GM19395 (cell line): ENCODE measurements around the gene SPOCK2.

Experiments used
- ATAC-seq: cut with Tn5 transposase; IDR thresholded peaks from one replicate; pipeline ENCODE4 v1.9.1; 2021; ENCODE audit warnings: mild to moderate bottlenecking, moderate library complexity; ENCODE audit not compliant: unreplicated experiment

SPOCK2 gene

GRCh38 chr10:72011976-72012512, 76.3 kb downstream of the SPOCK2 start:
- ATAC-seq, result no peak

GRCh38 chr10:72011468-72011867, 76.9 kb downstream of the SPOCK2 start:
- ATAC-seq, result no peak

- no peak for ATAC-seq
Observed at GRCh38 chr10:72011016-72011415, 77.3 kb downstream of the SPOCK2 start.

GRCh38 chr10:72010234-72010973, 77.9 kb downstream of the SPOCK2 start:
- ATAC-seq, result no peak

- no peak for ATAC-seq
Observed at GRCh38 chr10:72009425-72010081, 78.8 kb downstream of the SPOCK2 start.

- ATAC-seq, result no peak
Observed at GRCh38 chr10:72009051-72009424, 79.3 kb downstream of the SPOCK2 start.
